RPMI8226 (cell line): ENCODE data around the gene PACS1.

Source experiments
- DNase-seq: peaks from one replicate; pipeline ENCODE4 v3.0.0-alpha.2; 2015

PACS1 gene

DNA sequence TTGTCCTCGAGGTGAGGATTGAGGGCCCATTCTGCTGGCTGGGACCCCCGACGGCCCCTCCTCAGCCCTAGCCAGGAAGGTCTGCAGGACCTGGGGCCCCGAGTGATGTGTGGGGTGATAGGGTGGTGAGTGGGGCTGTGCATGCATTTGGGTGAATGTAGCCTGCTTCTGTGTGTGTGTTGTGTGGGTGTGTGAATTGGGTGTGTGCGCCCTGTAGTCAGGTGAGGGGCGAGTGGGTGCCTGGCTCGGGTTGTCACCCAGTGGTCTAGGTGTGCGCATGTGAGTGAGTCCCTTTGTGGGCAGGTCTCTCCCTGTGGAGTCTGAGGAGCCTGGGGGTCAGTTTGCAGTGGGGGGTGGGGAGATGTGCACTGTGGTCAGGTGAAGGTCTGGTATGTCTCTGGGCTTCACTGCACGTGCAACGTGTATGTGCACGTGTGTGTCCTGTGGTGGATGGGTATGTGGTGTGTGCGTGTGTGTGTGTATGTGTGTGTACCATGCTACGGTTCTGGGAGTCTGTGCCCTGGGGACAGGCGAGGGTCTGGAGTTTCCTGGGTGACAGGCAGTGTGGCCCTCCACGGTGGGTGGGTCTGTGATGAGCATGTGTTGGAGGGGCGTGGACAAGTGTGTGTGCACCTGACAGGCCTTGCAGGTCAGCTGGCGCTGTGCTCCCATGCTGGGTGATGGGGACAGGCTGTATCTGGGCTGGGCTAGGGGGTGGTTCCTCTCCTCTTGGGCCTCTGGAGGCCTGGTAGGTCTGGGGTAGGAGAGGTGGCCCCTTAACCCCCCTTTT is 222.7 kb downstream of the PACS1 start:
- no peak for DNase-seq

DNA sequence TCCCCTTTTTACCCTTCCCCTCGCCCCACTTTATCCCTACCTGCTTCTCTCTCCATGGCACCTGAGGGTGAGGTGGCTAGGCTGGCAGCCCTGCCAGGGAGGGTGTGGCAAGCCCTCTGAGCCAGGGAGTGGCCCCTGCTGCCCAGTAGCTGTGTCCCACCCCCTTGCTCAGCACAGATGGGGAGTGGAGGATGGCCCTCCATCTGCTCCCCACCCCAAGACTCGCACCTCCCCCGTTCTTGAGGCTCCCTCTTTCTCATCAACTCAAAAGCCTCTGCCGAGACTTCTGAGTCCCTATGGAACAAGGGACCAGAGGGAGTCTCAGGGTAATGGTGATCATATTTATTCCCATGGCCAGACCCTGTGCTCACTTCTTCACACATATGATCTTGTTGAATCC is 223.3 kb downstream of the PACS1 start:
- DNase-seq = no peak

DNA sequence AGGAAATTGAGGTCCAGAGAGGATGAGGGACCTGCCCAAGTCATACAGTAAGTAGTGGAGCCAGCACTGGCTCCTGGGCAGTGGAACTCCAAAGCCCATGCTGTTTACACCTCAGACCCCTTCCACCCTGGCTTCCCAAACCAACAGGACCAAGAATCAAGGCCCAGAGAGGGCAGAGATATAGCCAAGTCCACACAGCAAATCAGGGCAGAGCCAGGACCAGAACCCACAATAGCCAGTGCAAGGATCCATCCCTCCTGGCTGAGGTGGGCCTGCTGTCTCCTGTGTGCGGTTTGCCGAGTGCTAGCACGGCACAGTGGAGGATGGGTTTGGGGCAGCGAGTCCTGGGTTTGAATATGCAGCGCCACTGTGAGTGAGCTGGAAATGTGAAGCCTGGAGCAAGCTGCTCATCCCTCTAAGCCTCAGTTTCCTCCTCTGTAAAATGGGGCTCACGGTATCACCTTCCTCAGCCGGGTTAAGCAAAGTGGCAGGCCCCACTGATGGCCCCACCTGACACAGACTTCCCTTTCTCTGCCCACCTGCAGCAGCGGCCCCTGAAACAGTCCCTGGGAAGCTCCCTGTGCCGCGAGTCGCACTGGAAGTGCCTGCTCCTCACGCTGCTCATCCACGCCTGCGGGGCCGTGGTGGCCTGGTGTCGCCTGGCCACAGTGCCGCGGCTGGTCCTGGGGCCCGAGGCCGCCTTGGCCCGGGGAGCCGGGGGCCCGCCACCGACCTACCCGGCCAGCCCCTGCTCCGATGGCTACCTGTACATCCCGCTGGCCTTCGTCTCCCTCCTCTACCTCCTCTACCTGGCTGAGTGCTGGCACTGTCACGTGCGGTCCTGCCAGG is 223.9 kb downstream of the PACS1 start:
- DNase-seq = no peak
